ENCODE data around the gene AKT1S1. TPM values are rescaled to one million over a fixed set of nuclear protein-coding genes. Genes with fewer than 3 reads are reported as not detected.

The AKT1S1 gene
- total RNA-seq, 2 donors from 2014 or later, result 15.2 to 20.7 TPM

GRCh38 chr19:49889687-49890348 is 12.7 kb upstream of the AKT1S1 start:
- no peaks in the 10 kb centered on the region for H3K27me3 ChIP-seq (replicated peaks; ENCODE audit: insufficient read depth)
- H3K4me1 ChIP-seq (ENCODE audit: control insufficient read depth in 1 of 2, low read depth in 2 of 2), result peaks cover 0 to 4% of the 10 kb centered on the region in 2 donors
- no peak overlapping the region for H3K27ac ChIP-seq
- no peaks in the 10 kb centered on the region for H3K9me3 ChIP-seq
- ATAC-seq (ENCODE audit: insufficient number of reproducible peaks, low FRiP score, low read depth) (no peak), DNase-seq (ENCODE audit: low spot score) (no peak)
- peak; percentile 71 for TF ChIP-seq CTCF (IDR thresholded peaks at IDR 0.05)
- peak overlapping the region; percentile 56 for H3K4me3 ChIP-seq
- H3K36me3 ChIP-seq, result peaks cover 3% of the 10 kb centered on the region

GRCh38 chr19:49889038-49889686 is 12.0 kb upstream of the AKT1S1 start:
- Histone ChIP-seq H3K4me1 (ENCODE audit: control insufficient read depth in 1 of 2, low read depth in 2 of 2) (peaks cover 0 to 4% of the 10 kb centered on the region in 2 donors), H3K27me3 (replicated peaks; ENCODE audit: insufficient read depth) (no peaks in the 10 kb centered on the region), H3K36me3 (peaks cover 10% of the 10 kb centered on the region), H3K9me3 (no peaks in the 10 kb centered on the region), H3K27ac (no peak overlapping the region), H3K4me3 (no peak overlapping the region)
- TF ChIP-seq CTCF (IDR thresholded peaks at IDR 0.05), result no peak
- no peak for ATAC-seq (ENCODE audit: insufficient number of reproducible peaks, low FRiP score, low read depth)
- DNase-seq (ENCODE audit: low spot score), result no peak

- H3K27me3 ChIP-seq (replicated peaks; ENCODE audit: insufficient read depth), result no peaks in the 10 kb centered on the region
- ATAC-seq (ENCODE audit: insufficient number of reproducible peaks, low FRiP score, low read depth) (no peak), DNase-seq (ENCODE audit: low spot score) (no peak)
- no peak overlapping the region for H3K4me3 ChIP-seq
- H3K36me3 ChIP-seq, result peaks cover 17% of the 10 kb centered on the region
- no peak overlapping the region for H3K27ac ChIP-seq
- TF ChIP-seq CTCF (IDR thresholded peaks at IDR 0.05), result no peak
- H3K9me3 ChIP-seq, result no peaks in the 10 kb centered on the region
- peaks cover 0 to 4% of the 10 kb centered on the region in 2 donors for H3K4me1 ChIP-seq (ENCODE audit: control insufficient read depth in 1 of 2, low read depth in 2 of 2)
Observed at GRCh38 chr19:49888510-49888824, 11.3 kb upstream of the AKT1S1 start.

GRCh38 chr19:49887665-49888509 is 10.7 kb upstream of the AKT1S1 start:
- H3K27me3 ChIP-seq (replicated peaks; ENCODE audit: insufficient read depth), result no peaks in the 10 kb centered on the region
- no peak overlapping the region for H3K4me3 ChIP-seq
- H3K36me3 ChIP-seq, result peaks cover 21% of the 10 kb centered on the region
- TF ChIP-seq CTCF (IDR thresholded peaks at IDR 0.05), result no peak
- no peak overlapping the region for H3K27ac ChIP-seq
- DNase-seq (ENCODE audit: low spot score) (no peak), ATAC-seq (ENCODE audit: insufficient number of reproducible peaks, low FRiP score, low read depth) (no peak)
- H3K9me3 ChIP-seq, result no peaks in the 10 kb centered on the region
- peaks cover 0 to 4% of the 10 kb centered on the region in 2 donors for H3K4me1 ChIP-seq (ENCODE audit: control insufficient read depth in 1 of 2, low read depth in 2 of 2)

- no peaks in the 10 kb centered on the region for H3K9me3 ChIP-seq
- no peak overlapping the region for H3K27ac ChIP-seq
- H3K27me3 ChIP-seq (replicated peaks; ENCODE audit: insufficient read depth), result no peaks in the 10 kb centered on the region
- ATAC-seq (ENCODE audit: insufficient number of reproducible peaks, low FRiP score, low read depth) (no peak), DNase-seq (ENCODE audit: low spot score) (no peak)
- peaks cover 29% of the 10 kb centered on the region for H3K36me3 ChIP-seq
- no peak for TF ChIP-seq CTCF (IDR thresholded peaks at IDR 0.05)
- H3K4me3 ChIP-seq, result no peak overlapping the region
- H3K4me1 ChIP-seq (ENCODE audit: control insufficient read depth in 1 of 2, low read depth in 2 of 2), result peaks cover 0 to 4% of the 10 kb centered on the region in 2 donors
Observed at GRCh38 chr19:49887037-49887664, 10.0 kb upstream of the AKT1S1 start.

Measured in thoracic aorta (tissue), 2 donors.